Astrocyte (in vitro differentiated cells and primary cell): Measurements from ENCODE around the gene KIF5A. TPM values are rescaled to one million over a fixed set of nuclear protein-coding genes. Genes with fewer than 3 reads are reported as not detected.

Experiments used
- DNase-seq: peaks from one replicate; pipeline ENCODE4 v3.0.0-alpha.2; 2010; ENCODE audit warnings: low read depth
- FAIRE-seq: peaks from 2 replicates; lab custom pipeline; 2011; peaks lifted over from hg19 to GRCh38; lab: Jason Lieb, UNC
- H2AFZ ChIP-seq: 2 replicates; pipeline ENCODE4 v1.6.0; 2012; ENCODE audit warnings: low read depth, low read length, inconsistent platforms
- H3K27ac ChIP-seq: 2 replicates; pipeline ENCODE4 v1.5.1; 2011; ENCODE audit warnings: low read depth, low read length, inconsistent platforms
- H3K27me3 ChIP-seq: 2 replicates; pipeline ENCODE4 v1.6.0; 2011; ENCODE audit warnings: low read length, inconsistent platforms; ENCODE audit not compliant: insufficient read depth
- H3K36me3 ChIP-seq: 2 replicates; pipeline ENCODE4 v1.5.1; 2011; ENCODE audit warnings: low read length, inconsistent platforms; ENCODE audit not compliant: insufficient read depth
- H3K4me1 ChIP-seq: 2 replicates; pipeline ENCODE4 v1.5.1; 2011; ENCODE audit warnings: low read length, inconsistent platforms; ENCODE audit not compliant: insufficient read depth
- H3K4me2 ChIP-seq: 2 replicates; pipeline ENCODE4 v1.6.0; 2012; ENCODE audit warnings: low read length, inconsistent platforms
- H3K4me3 ChIP-seq: 2 replicates; pipeline ENCODE4 v1.5.1; 2011; ENCODE audit warnings: low read depth, mild to moderate bottlenecking, low read length, inconsistent platforms; ENCODE audit not compliant: insufficient read depth
- H3K79me2 ChIP-seq: 2 replicates; pipeline ENCODE4 v1.6.0; 2012; ENCODE audit warnings: mild to moderate bottlenecking, low read length, inconsistent platforms; ENCODE audit not compliant: insufficient read depth
- H3K9ac ChIP-seq: 2 replicates; pipeline ENCODE4 v1.6.0; 2012; ENCODE audit warnings: mild to moderate bottlenecking, low read length, inconsistent platforms
- H3K9me3 ChIP-seq: 2 replicates; pipeline ENCODE4 v1.5.1; 2012; ENCODE audit warnings: low read depth, mild to moderate bottlenecking, low read length, inconsistent platforms; ENCODE audit not compliant: insufficient read depth
- H4K20me1 ChIP-seq: 2 replicates; pipeline ENCODE4 v1.6.0; 2012; ENCODE audit warnings: low read length, inconsistent platforms; ENCODE audit not compliant: insufficient read depth
- H3K27ac Mint-ChIP-seq: one replicate; pipeline ENCODE4 v1.8.0; 2021; ENCODE audit warnings: mild to moderate bottlenecking, mixed read lengths; ENCODE audit not compliant: unreplicated experiment
- H3K27me3 Mint-ChIP-seq: one replicate; pipeline ENCODE4 v1.8.0; 2021; ENCODE audit warnings: low read depth, mixed read lengths; ENCODE audit not compliant: unreplicated experiment
- H3K36me3 Mint-ChIP-seq: one replicate; pipeline ENCODE4 v1.8.0; 2021; ENCODE audit warnings: low read depth, mixed read lengths; ENCODE audit not compliant: unreplicated experiment
- H3K4me1 Mint-ChIP-seq: one replicate; pipeline ENCODE4 v1.8.0; 2021; ENCODE audit warnings: low read depth, mixed read lengths; ENCODE audit not compliant: unreplicated experiment
- H3K4me3 Mint-ChIP-seq: one replicate; pipeline ENCODE4 v1.8.0; 2021; ENCODE audit warnings: mild to moderate bottlenecking, moderate library complexity, mixed read lengths; ENCODE audit not compliant: unreplicated experiment
- H3K9me3 Mint-ChIP-seq: one replicate; pipeline ENCODE4 v1.8.0; 2021; ENCODE audit warnings: mild to moderate bottlenecking, mixed read lengths; ENCODE audit not compliant: unreplicated experiment
- EZH2 ChIP-seq: IDR thresholded peaks from 2 replicates; pipeline ENCODE4 v1.6.1; 2012; ENCODE audit warnings: mild to moderate bottlenecking, low read length, inconsistent platforms; ENCODE audit not compliant: insufficient read depth
- total RNA-seq: library from RNA; stranded (reverse); gene quantifications from 2 replicates; pipeline ENCODE4 v1.2.1, GENCODE V29; 2021
- TF ChIP-seq, protein P1 (sequence below): IDR thresholded peaks from 2 replicates; pipeline ENCODE4 v1.5.1; 2011; ENCODE audit warnings: low read depth, mild to moderate bottlenecking, inconsistent platforms, low read length, moderate library complexity; ENCODE audit not compliant: insufficient read depth

Gene KIF5A
- total RNA-seq, 1 donor from 2014 or later: 7.2 TPM

DNA sequence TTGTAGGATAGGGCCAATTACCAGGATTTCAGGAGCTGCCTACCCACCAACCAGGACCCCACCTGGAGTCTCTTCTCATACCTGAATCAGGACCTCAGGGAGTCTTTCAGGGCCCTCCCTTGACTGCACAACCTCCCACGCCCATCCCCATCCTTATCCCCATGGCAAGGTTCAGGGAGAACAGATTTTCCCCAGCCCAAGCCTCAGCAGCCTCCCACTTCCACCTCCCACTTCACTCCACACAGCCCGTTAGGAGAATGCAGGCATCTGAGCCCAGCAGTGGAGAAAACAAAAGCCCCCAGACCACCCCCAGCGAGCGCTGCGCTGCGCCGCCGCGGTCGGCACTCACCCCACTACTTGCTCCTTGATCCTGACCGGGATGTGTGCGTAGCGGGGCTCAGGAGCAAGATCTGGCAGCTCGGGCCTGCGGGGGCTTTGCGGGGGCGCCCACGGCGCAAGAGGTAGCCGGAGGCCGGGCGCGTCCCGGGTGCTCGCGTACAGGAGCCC lies 81.8 kb downstream of the KIF5A start:
- H3K4me3 ChIP-seq: peak overlapping the region; percentile 62
- peak overlapping the region; percentile 41 for H3K9ac ChIP-seq
- peak overlapping the region; percentile 91 for H3K4me2 ChIP-seq
- peaks cover 5% of the 10 kb centered on the region for H3K36me3 Mint-ChIP-seq
- H2AFZ ChIP-seq: peak overlapping the region; percentile 69
- H3K27me3 ChIP-seq: peaks cover 39% of the 10 kb centered on the region
- DNase-seq: no peak
- H3K4me1 ChIP-seq: peaks cover 5% of the 10 kb centered on the region
- H4K20me1 ChIP-seq: no peaks in the 10 kb centered on the region
- H3K4me3 Mint-ChIP-seq: peak overlapping the region; percentile 68
- no peaks in the 10 kb centered on the region for H3K36me3 ChIP-seq
- no peaks in the 10 kb centered on the region for H3K9me3 ChIP-seq
- H3K27ac ChIP-seq: no peak overlapping the region
- TF ChIP-seq, protein P1, sequence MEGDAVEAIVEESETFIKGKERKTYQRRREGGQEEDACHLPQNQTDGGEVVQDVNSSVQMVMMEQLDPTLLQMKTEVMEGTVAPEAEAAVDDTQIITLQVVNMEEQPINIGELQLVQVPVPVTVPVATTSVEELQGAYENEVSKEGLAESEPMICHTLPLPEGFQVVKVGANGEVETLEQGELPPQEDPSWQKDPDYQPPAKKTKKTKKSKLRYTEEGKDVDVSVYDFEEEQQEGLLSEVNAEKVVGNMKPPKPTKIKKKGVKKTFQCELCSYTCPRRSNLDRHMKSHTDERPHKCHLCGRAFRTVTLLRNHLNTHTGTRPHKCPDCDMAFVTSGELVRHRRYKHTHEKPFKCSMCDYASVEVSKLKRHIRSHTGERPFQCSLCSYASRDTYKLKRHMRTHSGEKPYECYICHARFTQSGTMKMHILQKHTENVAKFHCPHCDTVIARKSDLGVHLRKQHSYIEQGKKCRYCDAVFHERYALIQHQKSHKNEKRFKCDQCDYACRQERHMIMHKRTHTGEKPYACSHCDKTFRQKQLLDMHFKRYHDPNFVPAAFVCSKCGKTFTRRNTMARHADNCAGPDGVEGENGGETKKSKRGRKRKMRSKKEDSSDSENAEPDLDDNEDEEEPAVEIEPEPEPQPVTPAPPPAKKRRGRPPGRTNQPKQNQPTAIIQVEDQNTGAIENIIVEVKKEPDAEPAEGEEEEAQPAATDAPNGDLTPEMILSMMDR: no peak
- no peak for TF ChIP-seq EZH2
- H3K27me3 Mint-ChIP-seq: peaks cover 59% of the 10 kb centered on the region
- H3K27ac Mint-ChIP-seq: no peak overlapping the region
- H3K9me3 Mint-ChIP-seq: peaks cover 2% of the 10 kb centered on the region
- no peaks in the 10 kb centered on the region for H3K4me1 Mint-ChIP-seq
- no peak for FAIRE-seq
- H3K79me2 ChIP-seq: no peaks in the 10 kb centered on the region

DNA sequence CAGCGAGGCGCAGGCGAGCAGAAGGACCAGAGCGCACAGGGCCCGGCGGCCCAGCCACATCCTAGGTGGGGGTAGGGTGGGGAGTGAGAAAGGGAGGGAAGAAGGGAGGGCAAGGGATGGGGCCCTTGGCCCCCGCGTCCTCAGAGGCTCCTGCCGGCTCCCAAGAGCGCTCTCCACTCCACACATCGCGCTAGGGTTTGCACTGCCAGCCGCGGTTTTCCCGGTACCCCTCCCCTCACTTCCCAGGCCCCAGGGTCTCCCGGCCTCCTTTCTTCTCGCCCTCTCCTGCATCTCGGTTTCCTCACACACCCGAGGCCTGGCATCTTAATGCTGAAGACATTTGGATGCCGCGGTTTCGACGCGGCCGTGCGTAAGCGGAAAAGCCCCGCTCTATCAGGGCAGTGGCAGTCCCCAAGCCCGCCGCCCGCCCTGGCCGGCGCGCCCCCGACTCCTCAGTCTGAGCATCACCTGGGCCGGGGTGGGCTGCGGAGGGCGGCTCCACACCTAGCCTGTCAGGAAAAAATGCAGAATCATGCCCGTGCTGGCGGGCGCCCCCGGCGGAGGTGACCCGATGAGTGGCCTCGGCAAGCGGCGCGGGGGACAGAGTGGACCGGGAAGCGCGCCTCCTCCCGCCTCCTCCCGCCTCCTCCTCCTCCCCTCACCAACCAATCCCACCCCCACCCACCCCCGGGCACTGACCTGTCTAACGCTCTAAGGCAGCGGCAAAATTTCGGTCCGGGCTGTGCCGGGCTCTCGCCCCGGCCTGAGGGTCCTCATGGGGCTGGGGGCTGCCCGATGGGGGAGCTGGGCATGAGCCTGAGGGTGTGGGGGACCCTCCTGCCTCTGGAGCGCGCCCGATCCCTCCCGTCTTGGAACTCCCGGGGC lies 82.5 kb downstream of the KIF5A start:
- no peak overlapping the region for H3K27ac ChIP-seq
- no peaks in the 10 kb centered on the region for H3K36me3 ChIP-seq
- H3K36me3 Mint-ChIP-seq: no peaks in the 10 kb centered on the region
- H3K27ac Mint-ChIP-seq: no peak overlapping the region
- H4K20me1 ChIP-seq: no peaks in the 10 kb centered on the region
- peak overlapping the region; percentile 91 for H3K4me2 ChIP-seq
- peaks cover 2% of the 10 kb centered on the region for H3K9me3 Mint-ChIP-seq
- DNase-seq: no peak
- no peaks in the 10 kb centered on the region for H3K79me2 ChIP-seq
- H2AFZ ChIP-seq: peak overlapping the region; percentile 83
- peaks cover 34% of the 10 kb centered on the region for H3K27me3 ChIP-seq
- FAIRE-seq: no peak
- peak overlapping the region; percentile 62 for H3K4me3 ChIP-seq
- peaks cover 55% of the 10 kb centered on the region for H3K27me3 Mint-ChIP-seq
- no peaks in the 10 kb centered on the region for H3K4me1 Mint-ChIP-seq
- H3K4me3 Mint-ChIP-seq: peak overlapping the region; percentile 66
- H3K9ac ChIP-seq: peak overlapping the region; percentile 60
- peaks cover 5% of the 10 kb centered on the region for H3K4me1 ChIP-seq
- H3K9me3 ChIP-seq: no peaks in the 10 kb centered on the region
- TF ChIP-seq EZH2: peak; percentile 73
- TF ChIP-seq, protein P1: no peak
